Endothelial cell of umbilical vein (primary cell): Measurements from ENCODE around the gene VLDLR. TPM values are rescaled to one million over a fixed set of nuclear protein-coding genes. Genes with fewer than 3 reads are reported as not detected.

Source experiments
- polyA plus RNA-seq, 4 experiments: library from polyadenylated mRNA; depleted of rRNA in 3 of 4; stranded (reverse) in 3 of 4; unstranded in 1 of 4; fragments of >200 nt; gene quantifications; 2 replicates each; pipeline versions ENCODE4 v1.2.1 to v1.2.3, GENCODE V29; 2011 to 2012; ENCODE audit warnings: missing spikeins in 1 of 4
- total RNA-seq: library from RNA; stranded (reverse); gene quantifications from 2 replicates; pipeline ENCODE4 v1.2.3, GENCODE V29; 2021

VLDLR gene
- total and polyA plus RNA-seq, 2 donors (not counting 3 experiments of a cell fraction or from before 2014, with no cell fraction given) = 0.47 to 2.5 TPM

Other genes starting within 250 kb of the VLDLR start
- not detected in 2 replicates for gene KCNV2, start 95.7 kb downstream of the VLDLR start, total RNA-seq
- gene KCNV2, start 95.7 kb downstream of the VLDLR start, polyA plus RNA-seq = not detected in 2 replicates
- gene PUM3, start 222.3 kb downstream of the VLDLR start, total RNA-seq = 61.6 and 62.2 TPM in 2 replicates
- 12.2 and 17.0 TPM in 2 replicates for gene PUM3, start 222.3 kb downstream of the VLDLR start, polyA plus RNA-seq